Measurements from ENCODE around the gene MPDZ.

MPDZ gene

GRCh38 chr9:13128266-13128860, 151.1 kb downstream of the MPDZ start:
- DNase-seq, result no peak

GRCh38 chr9:13127131-13127530, 152.4 kb downstream of the MPDZ start:
- DNase-seq, result no peak

GRCh38 chr9:13125261-13125660, 154.2 kb downstream of the MPDZ start:
- DNase-seq, result no peak

DNA sequence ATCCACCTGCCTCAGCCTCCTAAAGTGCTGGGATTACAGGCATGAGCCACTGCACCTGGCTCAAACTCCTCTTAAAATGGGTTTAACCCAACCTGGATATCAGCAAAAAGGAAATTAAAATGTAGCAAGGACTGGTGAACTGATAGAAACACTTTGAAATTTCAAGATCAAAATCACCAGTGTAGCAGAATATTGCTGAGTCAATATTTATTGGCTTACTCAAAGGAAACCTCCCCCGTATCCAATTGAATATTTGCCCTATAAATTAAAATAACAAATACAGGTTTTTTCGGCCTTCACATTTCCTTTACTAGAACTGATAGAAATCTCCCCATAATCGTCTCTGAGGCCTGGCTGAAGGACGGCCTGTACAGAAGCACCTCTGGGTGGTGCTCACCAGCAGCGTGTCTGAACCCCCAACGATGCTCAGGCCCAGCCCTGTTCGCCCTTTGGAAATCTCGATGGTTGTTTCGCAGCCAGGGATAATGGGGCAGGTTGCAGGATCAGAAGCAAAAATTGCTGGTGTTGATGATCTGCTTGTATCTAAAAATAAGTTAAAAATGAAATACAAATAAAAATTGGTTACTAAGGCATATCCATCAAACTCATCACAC, 156.6 kb downstream of the MPDZ start:
- DNase-seq, result no peak

DNA sequence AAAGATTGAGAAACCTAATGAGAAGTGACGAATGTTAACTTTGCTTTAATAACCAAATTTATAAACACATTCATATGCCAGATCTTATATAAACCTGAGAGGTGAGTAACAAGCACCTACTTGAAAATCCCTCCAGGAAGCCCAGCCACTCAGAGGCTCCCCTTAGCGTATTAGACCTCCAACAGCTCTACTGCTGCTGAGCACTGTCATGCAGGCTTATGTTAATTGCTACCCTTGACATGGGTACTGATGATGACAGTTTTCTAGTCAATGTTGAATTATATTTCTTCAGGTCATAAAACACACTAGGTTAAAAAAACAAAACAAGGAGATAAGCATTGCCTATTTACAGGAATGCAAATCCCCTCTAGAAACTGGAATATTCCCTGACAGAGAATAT, 161.2 kb downstream of the MPDZ start:
- no peak for DNase-seq

GRCh38 chr9:13116292-13116691, 163.2 kb downstream of the MPDZ start:
- DNase-seq, result no peak

DNA sequence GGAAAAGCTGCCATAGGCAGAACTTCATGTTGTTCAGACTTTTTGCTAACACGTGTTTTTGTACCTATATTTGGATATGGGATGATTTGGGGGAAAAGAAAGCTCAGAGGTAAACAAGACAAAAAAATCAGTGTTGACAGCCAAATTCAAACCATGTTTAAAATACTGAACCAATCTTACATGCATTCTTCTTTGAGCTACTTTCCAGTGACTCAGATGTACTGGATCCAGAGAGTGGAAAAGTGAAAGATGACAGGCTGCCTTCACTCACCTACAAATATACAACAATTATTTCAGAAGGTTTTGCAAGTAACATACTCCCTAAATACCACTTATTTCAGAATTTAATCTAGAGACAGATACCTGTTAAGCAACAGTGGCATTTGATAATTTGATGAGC, 165.7 kb downstream of the MPDZ start:
- DNase-seq, result no peak

- no peak for DNase-seq
Measured at GRCh38 chr9:13113216-13113615, 166.3 kb downstream of the MPDZ start.

- no peak for DNase-seq
Measured at GRCh38 chr9:13111778-13112177, 167.7 kb downstream of the MPDZ start.

GRCh38 chr9:13110766-13111417, 168.6 kb downstream of the MPDZ start:
- no peak for DNase-seq

DNA sequence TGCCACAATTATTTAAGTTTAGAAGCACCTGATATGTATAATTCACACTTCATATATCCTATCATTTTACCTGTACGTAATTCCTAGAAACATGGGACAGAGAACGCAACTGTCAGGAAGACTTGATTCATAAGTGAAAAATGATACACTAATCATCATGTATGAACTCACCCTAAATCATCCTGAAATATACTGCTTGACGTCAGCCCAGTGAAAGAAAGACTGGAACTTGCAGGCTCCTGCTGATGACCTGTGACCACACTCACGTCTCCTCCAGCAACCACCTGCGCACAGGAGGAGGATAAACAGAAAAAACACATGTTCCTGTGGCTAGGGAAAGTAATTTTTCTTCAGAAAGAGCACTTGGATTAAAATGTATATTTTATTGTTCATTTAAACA, 169.7 kb downstream of the MPDZ start:
- no peak for DNase-seq

DNA sequence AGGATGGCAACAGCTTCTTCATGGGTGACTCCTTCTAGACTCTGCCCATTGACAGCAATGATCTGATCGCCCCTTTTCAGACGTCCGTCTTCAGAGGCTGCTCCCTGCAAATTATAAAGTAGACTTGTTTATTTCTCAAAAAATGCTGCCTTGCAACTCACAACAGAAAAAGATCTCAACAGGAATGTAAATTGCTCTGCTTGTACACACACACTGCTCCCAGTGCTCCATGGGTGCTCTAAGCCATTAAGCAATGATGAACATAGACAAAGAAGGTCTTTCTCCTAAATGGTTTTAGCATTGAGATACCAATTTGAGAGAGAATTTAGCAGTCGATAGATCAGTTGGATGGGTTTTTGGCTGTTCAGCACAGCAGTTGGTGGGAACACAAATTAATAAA, 172.5 kb downstream of the MPDZ start:
- no peak for DNase-seq

GRCh38 chr9:13100914-13101572, 178.4 kb downstream of the MPDZ start:
- DNase-seq, result no peak

DNA sequence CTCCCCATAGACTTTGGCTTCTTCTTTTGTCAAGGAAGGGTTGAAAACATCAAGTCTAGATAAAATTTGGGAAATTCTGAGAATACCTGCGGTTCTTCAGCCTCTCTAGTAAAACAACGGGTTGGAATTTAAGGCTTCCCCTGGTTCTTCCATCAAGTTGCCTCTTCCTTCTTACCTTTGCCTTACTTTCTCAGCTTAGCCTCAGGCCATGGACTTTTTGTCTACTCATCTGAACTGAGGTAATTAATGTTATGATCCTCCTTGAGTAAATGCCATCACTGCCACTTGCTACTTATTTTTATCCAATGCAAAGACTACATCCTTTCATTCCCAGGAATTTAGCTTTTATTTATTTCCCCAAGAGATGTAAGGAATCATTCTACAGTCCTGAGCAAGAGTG, 184.4 kb downstream of the MPDZ start:
- no peak for DNase-seq

DNA sequence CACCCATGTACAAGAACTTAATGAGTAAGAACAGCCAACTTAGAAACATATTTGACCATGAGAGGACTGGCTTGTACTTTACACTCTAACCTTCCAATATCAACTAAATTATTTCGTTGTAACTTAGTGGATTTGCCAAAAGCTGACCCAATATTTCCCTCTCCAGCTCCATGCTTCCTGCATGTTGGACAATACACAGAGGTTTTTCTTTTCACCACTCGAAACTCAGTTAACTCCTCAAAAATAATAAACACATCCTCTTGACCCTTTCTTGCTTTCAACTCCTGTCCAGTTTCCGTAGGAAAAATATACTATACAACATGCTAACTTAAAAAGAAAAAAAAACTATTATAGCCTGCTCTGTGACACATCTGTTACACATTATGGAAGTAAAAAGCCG, 188.9 kb downstream of the MPDZ start:
- no peak for DNase-seq

DNA sequence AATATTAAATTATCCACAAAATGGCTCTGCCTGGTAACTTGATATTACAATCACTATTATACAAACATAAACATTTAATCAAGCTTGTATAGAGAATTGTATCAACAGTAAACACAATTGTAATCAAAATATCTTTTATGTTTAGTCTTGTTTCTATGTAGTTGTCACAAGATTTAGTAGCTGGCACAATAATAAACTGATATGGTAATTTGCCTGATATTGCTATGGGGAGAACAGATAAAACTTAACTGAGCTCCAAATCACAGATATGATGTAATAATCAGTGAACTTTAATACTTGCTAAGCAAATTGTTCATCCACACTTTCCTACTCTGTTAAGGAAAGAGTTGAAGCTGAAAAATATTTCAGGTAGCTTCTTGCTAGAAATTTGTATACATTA, 189.8 kb downstream of the MPDZ start:
- no peak for DNase-seq

GRCh38 chr9:13088720-13089427, 190.6 kb downstream of the MPDZ start:
- DNase-seq, result no peak

DNA sequence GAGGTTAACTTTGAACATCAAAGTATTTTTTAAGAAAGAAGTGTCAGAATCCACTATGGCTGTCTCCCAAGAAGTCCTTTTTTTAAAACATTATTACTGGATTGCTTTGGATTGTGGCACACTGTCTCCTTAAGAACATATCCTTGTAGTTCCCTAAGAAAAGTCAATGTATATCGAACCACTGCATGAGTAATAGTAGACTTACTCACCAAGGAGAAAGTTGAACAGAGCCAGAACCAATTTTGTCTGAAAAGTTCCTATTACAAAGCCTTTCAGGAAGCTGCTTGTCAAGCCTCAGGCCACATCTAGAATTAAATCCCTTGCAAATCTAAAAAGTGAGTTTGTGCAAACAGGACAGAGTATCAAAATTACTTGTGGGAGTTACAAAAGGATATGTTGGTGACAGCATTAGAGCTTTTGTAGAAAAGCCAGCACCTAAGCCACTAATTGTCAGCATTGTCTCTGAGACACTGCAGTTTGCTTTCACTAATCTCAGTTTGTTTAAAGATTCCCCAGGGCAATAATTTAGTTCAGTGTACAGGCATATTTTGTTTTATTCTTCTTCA, 195.4 kb downstream of the MPDZ start:
- no peak for DNase-seq

DNA sequence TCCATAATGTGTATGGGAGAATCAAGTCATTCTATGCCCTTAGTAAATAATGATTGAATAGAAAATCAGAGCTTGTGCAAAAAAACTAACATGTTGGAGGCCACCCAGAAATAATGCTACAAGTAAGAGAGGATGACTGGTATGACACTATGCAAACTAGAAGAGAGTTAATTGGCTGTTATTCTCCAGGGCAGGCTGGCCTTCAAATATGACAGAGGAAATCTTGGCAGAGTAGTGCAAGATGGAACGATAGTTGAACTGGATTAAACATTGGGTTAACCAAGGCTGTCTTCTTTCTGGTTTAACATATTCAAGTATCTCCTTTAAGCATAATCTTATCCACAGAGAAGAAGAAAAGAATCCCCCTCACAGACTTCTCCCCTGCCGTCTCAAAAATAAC, 196.1 kb downstream of the MPDZ start:
- no peak for DNase-seq

GRCh38 chr9:13082796-13083195, 196.7 kb downstream of the MPDZ start:
- DNase-seq, result no peak

- DNase-seq, result no peak
Measured at GRCh38 chr9:13078164-13078563, 201.3 kb downstream of the MPDZ start.

- no peak for DNase-seq
Measured at GRCh38 chr9:13076616-13077015, 202.9 kb downstream of the MPDZ start.

GRCh38 chr9:13071921-13072320, 207.6 kb downstream of the MPDZ start:
- no peak for DNase-seq

All from activated CD4-positive, CD25-positive, alpha-beta regulatory T cell (primary cell).